ENCODE measurements around the gene MEGF11. TPM values are rescaled to one million over a fixed set of nuclear protein-coding genes. Genes with fewer than 3 reads are reported as not detected.

The MEGF11 gene
- polyA plus RNA-seq, 2 of the 4 experiments (the other 2 are of a cell fraction), result 0.25 to 0.31 TPM

- Histone ChIP-seq H3K4me2 (peak overlapping the region; percentile 63), H3K27ac (peak overlapping the region; percentile 59 to 82; a peak in 5 of 6 replicates), H3K4me1 (peaks cover 35% of the 10 kb centered on the region), H3K4me3 (no peak overlapping the region), H3K9me3 (0 out of 3 replicates have a peak, but pooled peaks cover 3% of the 10 kb centered on the region)
- POLR2A ChIA-PET, result no interaction called here
- DNase-seq (ENCODE audit: low read depth in 1 of 2, low spot score in 1 of 2) (peak; percentile 46 to 56), FAIRE-seq (no peak), ATAC-seq (peak; percentile 48 to 75; a peak in 5 of 6 replicates)
- CTCF ChIA-PET, result interaction anchor here (0.6 to 1.3 kb wide), 4 partner anchors 46 to 261 kb away, joined by 3 to 5 read pairs (median 3); no protein-coding TSS in a partner anchor
- TF ChIP-seq BHLHE40 (IDR thresholded peaks at IDR 0.05; ENCODE audit: low read depth, low read length), result no peak
- no peak for TF ChIP-seq FOSL2 (IDR thresholded peaks at IDR 0.05)
- TF ChIP-seq FOSL2 (CRISPR knock-in tag; IDR thresholded peaks at IDR 0.05), result peak; percentile 34; the same call in 1 of the 2 replicates
- no peak for TF ChIP-seq TFCP2L1 (CRISPR knock-in tag; IDR thresholded peaks at IDR 0.05)
- 24% methylated on average over 5 of the region's 5 CpGs for WGBS (ENCODE audit: missing lambda C conversion rate)
Observed at GRCh38 chr15:66027268-66027805, 226.2 kb downstream of the MEGF11 start.

- no peak for TF ChIP-seq CTCF (IDR thresholded peaks at IDR 0.05)
- no peak for TF ChIP-seq JUNB (IDR thresholded peaks at IDR 0.05)
- TF ChIP-seq TP53 (CRISPR knock-in tag; IDR thresholded peaks at IDR 0.05), result no peak
- TF ChIP-seq FOXS1 (CRISPR knock-in tag; IDR thresholded peaks at IDR 0.05), result no peak
- TF ChIP-seq EHMT2 (IDR thresholded peaks at IDR 0.05; ENCODE audit: low read depth), result no peak
- TF ChIP-seq RAD21 (conservative IDR thresholded peaks at IDR 0.05 in 1 of 2, IDR thresholded peaks at IDR 0.05 in 1 of 2), result no peak
- TF ChIP-seq KDM1A (IDR thresholded peaks at IDR 0.05; ENCODE audit: low read depth), result no peak
- no peak for TF ChIP-seq NPAS2 (CRISPR knock-in tag; IDR thresholded peaks at IDR 0.05; ENCODE audit: borderline replicate concordance)
- TF ChIP-seq ESRRA (IDR thresholded peaks at IDR 0.05; ENCODE audit: borderline replicate concordance, low read length), result no peak
- no peak for TF ChIP-seq USF2 (IDR thresholded peaks at IDR 0.05)
- TF ChIP-seq KDM5A (IDR thresholded peaks at IDR 0.05), result no peak
- CTCF ChIA-PET, result interaction anchor here (1.2 to 1.3 kb wide), 2 partner anchors 7 to 55 kb away, joined by 3 read pairs; no protein-coding TSS in a partner anchor
- Histone ChIP-seq H3K9me3 (no peaks in the 10 kb centered on the region), H3K27ac (peak overlapping the region in 1 of 2 experiments; percentile 70; a peak in 3 of 6 replicates), H3K4me3 (no peak overlapping the region), H3K4me1 (peaks cover 35% of the 10 kb centered on the region), H3K4me2 (no peak overlapping the region)
- ATAC-seq (no peak), FAIRE-seq (no peak), DNase-seq (ENCODE audit: low read depth in 1 of 2, low spot score in 1 of 2) (no peak)
- WGBS (ENCODE audit: missing lambda C conversion rate), result 78% methylated on average over 7 of the region's 7 CpGs
- POLR2A ChIA-PET, result no interaction called here
Observed at GRCh38 chr15:66025972-66026371, 227.6 kb downstream of the MEGF11 start.

GRCh38 chr15:66025015-66025452 lies 228.5 kb downstream of the MEGF11 start:
- no peak for FAIRE-seq
- H3K4me1 ChIP-seq, result peaks cover 35% of the 10 kb centered on the region
- H3K9me3 ChIP-seq, result no peaks in the 10 kb centered on the region
- H3K4me2 ChIP-seq, result peak overlapping the region; percentile 17; the same call in 2 of the 3 replicates
- no peak overlapping the region for H3K4me3 ChIP-seq
- 30% methylated on average over 4 of the region's 4 CpGs for WGBS (ENCODE audit: missing lambda C conversion rate)
- ATAC-seq, result peak in 1 of 2 experiments; percentile 14; a peak in 1 of 6 replicates
- ChIA-PET CTCF (interaction anchor here (1.0 to 1.4 kb wide), 3 partner anchors 8 to 12 kb away, joined by 3 read pairs; no protein-coding TSS in a partner anchor), POLR2A (no interaction called here)
- H3K27ac ChIP-seq, result peak overlapping the region in 1 of 2 experiments; percentile 70; a peak in 3 of 6 replicates
- no peak for DNase-seq (ENCODE audit: low read depth in 1 of 2, low spot score in 1 of 2)
- no peak for TF ChIP-seq HOXB13 (CRISPR knock-in tag; IDR thresholded peaks at IDR 0.05; ENCODE audit: low read depth)
- no peak for TF ChIP-seq TFCP2L1 (CRISPR knock-in tag; IDR thresholded peaks at IDR 0.05)
- no peak for TF ChIP-seq ZC3H11A (IDR thresholded peaks at IDR 0.05)
- no peak for TF ChIP-seq RARB (CRISPR knock-in tag; IDR thresholded peaks at IDR 0.05)
- TF ChIP-seq E2F6 (IDR thresholded peaks at IDR 0.05; ENCODE audit: borderline replicate concordance, low read depth), result no peak
- no peak for TF ChIP-seq PHF8 (IDR thresholded peaks at IDR 0.05; ENCODE audit: borderline replicate concordance, low read depth)
- no peak for TF ChIP-seq FOSB (CRISPR knock-in tag; IDR thresholded peaks at IDR 0.05)
- no peak for TF ChIP-seq NR3C1 (IDR thresholded peaks at IDR 0.05)
- no peak for TF ChIP-seq ESRRA (IDR thresholded peaks at IDR 0.05; ENCODE audit: borderline replicate concordance, low read length)
- TF ChIP-seq REST (IDR thresholded peaks at IDR 0.05), result no peak
- TF ChIP-seq NFE2L2 (conservative IDR thresholded peaks at IDR 0.05; ENCODE audit: low read length), result no peak
- no peak for TF ChIP-seq RNF2 (IDR thresholded peaks at IDR 0.05; ENCODE audit: borderline replicate concordance, low read depth)
- TF ChIP-seq EHMT2 (IDR thresholded peaks at IDR 0.05; ENCODE audit: low read depth), result no peak
- TF ChIP-seq RCOR1 (IDR thresholded peaks at IDR 0.05; ENCODE audit: low read depth, low read length), result no peak
- TF ChIP-seq HEYL (CRISPR knock-in tag; IDR thresholded peaks at IDR 0.05), result no peak
